Measurements from ENCODE around the gene SOX6.

- TF ChIP-seq EZH2 (IDR thresholded peaks at IDR 0.05) (no peak), CTCF (IDR thresholded peaks at IDR 0.05) (no peak), EZH2phosphoT487 (IDR thresholded peaks at IDR 0.05) (no peak)
Observed at GRCh38 chr11:16093889-16094653, 262.3 kb downstream of the SOX6 start.
